Panc1 (cell line): ENCODE data around the gene ZNF420.

Source experiments
- CTCF ChIP-seq: fragments of 450-650 bp; IDR thresholded peaks from 2 replicates; pipeline ENCODE4 v1.5.1; 2017; ENCODE audit warnings: mild to moderate bottlenecking
- POLR2AphosphoS5 ChIP-seq: IDR thresholded peaks from 2 replicates; pipeline ENCODE4 v1.6.1; 2012; ENCODE audit warnings: mild to moderate bottlenecking, low read depth, low read length, moderate library complexity

- TF ChIP-seq POLR2AphosphoS5: no peak
- no peak for TF ChIP-seq CTCF
Measured at GRCh38 chr19:37056776-37057175, 21.5 kb upstream of the ZNF420 start.
